ENCODE results near the gene ASPDH. TPM values are rescaled to one million over a fixed set of nuclear protein-coding genes. Genes with fewer than 3 reads are reported as not detected.

The ASPDH gene
- total and polyA plus RNA-seq, 2 of the 13 experiments (the other 11 are each of a cell fraction or from before 2014, with no cell fraction given), result 2.2 to 3.3 TPM

DNA sequence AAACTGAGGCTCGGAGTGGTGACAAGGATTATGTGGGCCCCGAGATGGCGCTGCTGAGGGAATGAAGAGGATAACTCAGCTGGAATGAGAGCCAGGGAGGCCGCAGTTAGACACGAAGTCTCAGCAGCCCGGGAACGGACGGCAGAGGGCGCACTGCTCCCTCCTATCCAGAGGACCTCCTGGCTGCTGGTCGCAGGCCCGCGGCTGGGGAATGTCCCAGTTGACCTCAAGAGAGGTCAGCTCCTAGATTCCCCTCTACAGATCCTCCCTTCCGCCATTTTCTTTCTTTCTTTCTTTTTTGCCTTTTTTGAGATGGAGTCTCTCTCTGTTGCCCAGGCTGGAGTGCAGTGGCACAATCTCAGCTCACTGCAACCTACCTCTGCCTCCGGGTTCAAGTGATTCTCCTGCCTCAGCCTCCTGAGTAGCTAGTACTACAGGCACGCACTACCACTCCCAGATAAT, 24.1 kb upstream of the ASPDH start (continued):
- TF ChIP-seq ETS1 (CRISPR knock-in tag; IDR thresholded peaks at IDR 0.05), result no peak
- TF ChIP-seq PHF5A (CRISPR knock-in tag; IDR thresholded peaks at IDR 0.05; ENCODE audit: low read depth, unreplicated experiment), result no peak
- TF ChIP-seq CEBPZ (IDR thresholded peaks at IDR 0.05; ENCODE audit: low read length), result no peak
- peak in 1 of 2 experiments; percentile 69; a peak in 1 of 4 replicates for TF ChIP-seq NR2F1 (CRISPR knock-in tag; IDR thresholded peaks at IDR 0.05)
- 0 out of 2 replicates have a peak, but pooled peaks have one; percentile 32 for TF ChIP-seq ZNF331 (CRISPR knock-in tag; IDR thresholded peaks at IDR 0.05)
- TF ChIP-seq ZSCAN29 (CRISPR knock-in tag; conservative IDR thresholded peaks at IDR 0.05), result no peak
- peak; percentile 62 for TF ChIP-seq TEAD3 (CRISPR knock-in tag; optimal IDR thresholded peaks at IDR 0.05; ENCODE audit: borderline replicate concordance)
- peak; percentile 85 for TF ChIP-seq CTCF (CRISPR knock-in tag; IDR thresholded peaks at IDR 0.05)
- no peak for TF ChIP-seq ZNF432 (CRISPR knock-in tag; IDR thresholded peaks at IDR 0.05; ENCODE audit: borderline replicate concordance)
- no peak for TF ChIP-seq RFX3 (CRISPR knock-in tag; IDR thresholded peaks at IDR 0.05)
- no peak for TF ChIP-seq RFX5 (IDR thresholded peaks at IDR 0.05; ENCODE audit: low read depth, low read length)
- no peak for TF ChIP-seq CHD2 (IDR thresholded peaks at IDR 0.05; ENCODE audit: low read depth, low read length)
- TF ChIP-seq ZNF292 (CRISPR knock-in tag; IDR thresholded peaks at IDR 0.05; ENCODE audit: borderline replicate concordance, low read depth), result no peak
- no peak for TF ChIP-seq JDP2 (CRISPR knock-in tag; IDR thresholded peaks at IDR 0.05; ENCODE audit: borderline replicate concordance)
- no peak for TF ChIP-seq EP300 (IDR thresholded peaks at IDR 0.05; ENCODE audit: low read depth in 2 of 2, low read length in 2 of 2)
- no peak for TF ChIP-seq EP300 (CRISPR knock-in tag; IDR thresholded peaks at IDR 0.05; ENCODE audit: borderline replicate concordance)
- TF ChIP-seq ETV6 (CRISPR knock-in tag; conservative IDR thresholded peaks at IDR 0.05), result no peak
- TF ChIP-seq RAD21 (CRISPR knock-in tag; IDR thresholded peaks at IDR 0.05), result peak; percentile 87
- TF ChIP-seq MAZ (IDR thresholded peaks at IDR 0.05; ENCODE audit: borderline replicate concordance, low read depth, low read length), result 0 out of 2 replicates have a peak, but pooled peaks have one; percentile 20
- no peak for TF ChIP-seq MAZ (CRISPR knock-in tag; IDR thresholded peaks at IDR 0.05; ENCODE audit: low read depth)
- peak; percentile 24; the same call in 1 of the 2 replicates for TF ChIP-seq RXRA (CRISPR knock-in tag; IDR thresholded peaks at IDR 0.05)
- TF ChIP-seq STAG1 (CRISPR knock-in tag; IDR thresholded peaks at IDR 0.05), result peak; percentile 68
- TF ChIP-seq XRCC5 (optimal IDR thresholded peaks at IDR 0.05; ENCODE audit: low read length), result peak; percentile 72
- TF ChIP-seq ZNF577 (CRISPR knock-in tag; IDR thresholded peaks at IDR 0.05; ENCODE audit: borderline replicate concordance, low read depth), result no peak
- TF ChIP-seq KDM2A (CRISPR knock-in tag; IDR thresholded peaks at IDR 0.05; ENCODE audit: borderline replicate concordance, low read depth), result peak; percentile 50; the same call in 1 of the 2 replicates
